HL-60/S4 (cell line): ENCODE measurements around the gene TMEM125.

Source experiments
- in situ Hi-C: fragments of 300-500 bp; cut with MboI; formaldehyde crosslinking; loops from 2 replicates; pipeline ENCODE4 v1.14.3; 2022; ENCODE audit warnings: low sequenced_read_pairs

Gene TMEM125

GRCh38 chr1:43243299-43243698 is 26.5 kb upstream of the TMEM125 start:
- in situ Hi-C loops: loop anchor here (25.0 kb wide), 2 partner anchors 169 to 694 kb away; partner anchors contain the start of genes ARTN and IPO13

GRCh38 chr1:43246466-43247213 is 23.1 kb upstream of the TMEM125 start:
- in situ Hi-C loops: loop anchor here (25.0 kb wide), 2 partner anchors 166 to 691 kb away; partner anchors contain the start of genes ARTN and IPO13

DNA sequence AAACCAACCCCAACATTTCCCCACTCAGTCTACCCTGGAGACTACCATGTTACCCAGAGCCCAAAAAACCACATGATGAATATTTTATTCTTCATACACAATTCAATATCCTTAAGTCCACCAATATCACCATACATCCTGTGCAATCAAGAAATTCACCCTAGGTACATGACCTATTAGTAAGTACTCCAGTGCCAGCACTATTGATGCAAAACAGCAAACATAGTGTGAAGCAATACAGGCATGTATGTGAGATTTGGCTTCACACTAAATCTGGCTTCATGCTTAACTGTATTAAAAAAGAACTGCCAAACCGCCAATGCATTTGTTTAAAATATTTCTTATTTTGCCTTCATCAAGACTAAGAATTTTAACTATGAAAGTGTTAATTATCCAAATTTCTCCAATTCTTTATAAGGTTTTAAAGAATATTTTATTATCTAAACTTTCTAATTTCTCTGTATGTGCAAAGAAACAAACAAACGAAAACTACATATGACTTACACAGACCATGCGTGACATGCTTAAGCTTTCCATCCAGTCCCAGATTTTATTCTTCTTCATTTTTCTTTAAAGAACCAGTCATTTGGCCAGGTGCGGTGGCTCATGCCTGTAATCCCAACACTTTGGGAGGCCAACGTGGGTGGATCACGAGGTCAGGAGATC is 22.4 kb upstream of the TMEM125 start:
- in situ Hi-C loops: loop anchor here (25.0 kb wide), 2 partner anchors 165 to 690 kb away; partner anchors contain the start of genes ARTN and IPO13

DNA sequence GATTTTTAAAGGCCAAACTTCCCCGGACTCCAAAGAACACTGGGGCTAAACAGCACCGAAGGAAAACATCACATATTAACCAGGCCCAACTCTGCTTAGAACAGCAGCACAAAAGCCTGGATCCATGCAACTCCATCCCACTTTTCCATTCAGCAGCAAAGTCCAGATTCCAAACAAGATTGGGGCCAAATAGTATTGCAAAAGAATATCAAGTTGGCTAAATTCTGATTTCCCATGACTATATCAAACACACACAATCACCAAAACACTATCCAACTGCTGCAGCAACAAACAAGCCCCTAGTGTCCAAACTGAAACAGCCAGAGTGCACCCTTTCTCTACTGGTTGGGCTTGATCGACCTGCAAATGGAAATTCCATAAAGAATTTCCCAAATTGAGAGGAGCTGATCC is 19.4 kb upstream of the TMEM125 start:
- in situ Hi-C loops: no loop called here

DNA sequence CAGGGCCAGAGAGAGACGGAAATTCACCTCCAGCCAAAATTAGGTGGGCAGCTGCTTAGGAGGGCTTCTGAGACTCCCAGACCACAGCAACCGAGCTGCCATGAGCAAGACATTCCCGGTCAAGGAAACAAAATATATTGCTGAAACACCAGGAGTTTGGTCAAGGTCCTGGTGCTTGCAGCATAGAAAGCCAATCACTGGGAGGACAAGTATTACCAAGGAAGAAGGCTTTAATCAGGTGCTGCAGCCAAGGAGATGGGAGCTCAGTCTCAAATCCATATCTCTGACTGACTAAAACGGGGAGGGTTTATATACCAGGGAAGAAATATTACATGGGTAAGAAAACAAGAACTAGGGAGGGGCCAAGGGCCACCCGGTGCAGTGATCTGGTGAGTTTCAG is 18.8 kb upstream of the TMEM125 start:
- in situ Hi-C loops: no loop called here

GRCh38 chr1:43252225-43252624 is 17.6 kb upstream of the TMEM125 start:
- in situ Hi-C loops: no loop called here

- in situ Hi-C loops: no loop called here
Measured at GRCh38 chr1:43253173-43253572, 16.6 kb upstream of the TMEM125 start.

- in situ Hi-C loops: no loop called here
Measured at GRCh38 chr1:43253876-43254275, 15.9 kb upstream of the TMEM125 start.

- in situ Hi-C loops: no loop called here
Measured at GRCh38 chr1:43255438-43256210, 14.2 kb upstream of the TMEM125 start.

- in situ Hi-C loops: no loop called here
Measured at GRCh38 chr1:43256675-43257570, 12.9 kb upstream of the TMEM125 start.

DNA sequence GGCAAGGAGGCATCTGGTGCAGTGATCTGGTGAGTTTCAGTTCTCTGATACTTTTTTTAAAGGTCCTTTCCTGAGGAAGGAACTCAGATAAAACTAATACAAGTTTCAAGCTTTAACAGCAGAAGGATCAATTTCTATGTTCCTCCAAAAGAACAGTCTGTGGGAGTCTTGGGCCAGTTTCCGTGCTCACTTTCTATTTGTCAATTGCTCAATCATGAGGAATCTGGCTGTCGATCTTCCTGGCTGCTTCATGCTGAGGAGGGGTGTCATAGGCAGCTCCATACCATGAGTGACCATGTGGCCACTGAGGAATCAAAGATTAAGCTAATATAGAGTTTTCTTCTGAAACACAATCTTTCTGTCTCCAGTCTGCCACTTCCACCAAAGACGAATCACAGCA is 11.4 kb upstream of the TMEM125 start:
- in situ Hi-C loops: no loop called here

DNA sequence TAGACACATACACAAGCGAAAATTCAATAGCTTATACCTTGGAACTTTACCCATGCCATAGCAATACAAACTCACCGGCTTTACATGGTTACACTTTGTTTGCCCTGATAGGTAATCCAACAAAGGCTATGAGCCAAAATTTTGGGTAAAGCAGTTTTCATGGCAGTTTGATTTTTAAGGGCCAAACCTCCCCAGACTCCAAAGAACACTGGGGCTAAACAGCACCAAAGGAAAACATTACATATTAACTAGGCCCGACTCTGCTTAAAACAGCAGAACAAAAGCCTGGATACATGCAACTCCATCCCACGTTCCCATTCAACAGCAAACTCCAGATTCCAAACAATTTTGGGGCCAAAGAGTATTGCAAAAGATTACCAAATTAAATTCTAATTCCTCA is 4.4 kb upstream of the TMEM125 start:
- in situ Hi-C loops: no loop called here

GRCh38 chr1:43266881-43267280 is 2.9 kb upstream of the TMEM125 start:
- in situ Hi-C loops: no loop called here

GRCh38 chr1:43267291-43267805 is 2.4 kb upstream of the TMEM125 start:
- in situ Hi-C loops: no loop called here

DNA sequence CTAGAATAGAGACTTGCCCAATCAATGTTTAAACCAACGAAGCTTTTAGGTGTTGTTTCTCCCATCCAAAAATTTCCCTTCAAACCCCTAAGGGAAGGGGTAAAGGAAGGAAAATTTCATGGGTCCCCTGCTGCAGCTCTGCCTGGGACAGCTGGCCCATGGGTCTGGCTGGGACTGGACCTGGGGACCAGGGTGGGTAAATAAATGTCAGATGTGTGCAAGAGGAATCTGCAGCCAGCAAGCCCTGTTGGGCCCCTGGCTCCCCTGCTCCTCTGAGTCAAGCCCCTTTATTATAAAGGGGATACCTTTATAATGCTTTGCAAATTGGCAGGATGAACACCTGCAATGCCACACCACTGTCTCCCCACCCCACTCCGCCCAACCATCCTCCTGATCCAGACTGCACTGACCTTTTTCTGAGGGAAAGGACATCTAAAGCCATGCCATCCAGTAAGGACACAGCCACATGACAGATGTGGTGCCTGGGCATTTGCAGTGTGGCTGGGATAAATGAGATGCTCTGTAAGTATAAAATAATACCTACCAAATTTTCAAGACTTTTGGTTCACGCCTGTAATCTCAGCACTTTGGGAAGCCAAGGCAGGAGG is 1.9 kb upstream of the TMEM125 start:
- in situ Hi-C loops: no loop called here

DNA sequence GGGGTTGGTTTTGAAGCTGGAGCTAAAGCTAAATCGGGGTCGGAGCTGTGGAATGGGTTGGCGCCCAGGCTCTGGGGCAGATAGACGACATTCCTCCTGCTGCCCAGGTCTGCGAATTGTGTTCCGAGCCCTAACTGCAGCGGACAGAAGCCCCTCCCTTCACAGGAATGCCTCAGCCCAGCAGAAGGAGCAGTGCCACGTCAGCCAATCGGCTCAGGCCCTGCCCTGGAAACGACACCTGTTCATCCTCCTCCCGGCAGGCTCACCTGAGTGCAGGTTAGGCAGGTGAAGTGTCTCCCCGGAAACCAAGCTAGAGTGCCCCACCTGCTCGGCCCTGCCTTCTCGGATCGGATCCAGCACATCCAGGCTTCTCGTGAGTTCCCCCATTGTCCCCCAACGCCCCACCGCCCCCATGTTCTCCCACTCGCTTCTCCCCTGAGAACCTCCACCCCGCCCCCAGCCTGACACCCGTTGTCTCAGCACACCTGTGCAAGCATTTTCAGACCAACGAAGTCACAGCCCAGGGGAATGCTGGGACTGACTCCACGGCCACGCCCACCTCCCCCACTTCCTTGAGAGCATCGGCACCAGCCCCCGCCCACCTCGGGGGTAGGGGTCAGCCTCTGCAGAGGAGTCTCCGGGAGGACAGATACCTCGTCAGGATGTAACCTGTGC is 775 bp downstream of the TMEM125 start:
- in situ Hi-C loops: no loop called here

DNA sequence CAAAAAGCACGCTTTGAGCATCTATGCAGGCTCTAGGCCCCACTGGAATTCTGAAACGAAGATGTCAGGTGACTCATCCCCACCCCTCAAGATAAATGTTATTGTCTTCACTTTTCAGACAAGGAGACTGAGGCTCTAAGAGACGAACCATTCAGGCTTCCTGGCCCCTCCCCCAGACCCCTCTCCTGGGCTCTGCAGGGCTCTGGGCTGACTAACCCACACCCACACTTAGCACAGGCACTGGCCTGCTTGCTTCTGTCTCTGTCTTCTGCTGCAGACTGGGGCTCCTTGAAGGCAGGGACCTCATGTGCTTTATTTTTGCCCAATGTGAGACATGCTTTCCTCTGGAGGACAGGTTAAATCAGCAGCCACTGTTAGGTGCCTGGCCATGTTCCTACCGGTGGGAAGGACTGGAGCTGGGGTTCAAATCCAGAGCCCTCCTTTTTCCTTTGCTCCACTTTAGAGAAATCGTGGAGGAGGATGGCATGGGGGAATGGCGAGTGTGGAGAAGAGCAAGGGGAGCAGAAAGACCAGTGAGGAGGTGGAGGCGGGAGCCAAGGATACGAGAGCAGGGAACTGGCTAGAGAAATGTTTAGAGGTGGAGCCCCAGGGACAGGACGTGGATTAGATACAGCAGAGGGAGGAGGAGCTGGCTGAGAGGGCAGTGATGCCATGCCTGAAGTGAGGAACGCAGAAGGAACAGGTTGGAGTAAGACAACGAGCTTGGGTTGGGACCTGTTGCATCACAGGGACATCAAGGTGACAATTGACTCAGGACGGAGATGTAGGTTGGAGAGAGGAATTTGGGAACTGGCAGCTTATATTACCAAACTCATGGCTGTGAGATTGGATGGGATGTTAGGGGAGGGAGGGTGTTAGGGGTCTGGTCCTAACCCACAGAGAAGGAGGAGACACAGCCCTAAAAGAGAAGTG is 1.7 kb downstream of the TMEM125 start:
- in situ Hi-C loops: no loop called here

GRCh38 chr1:43272161-43272560 is 2.4 kb downstream of the TMEM125 start:
- in situ Hi-C loops: no loop called here
